ENCODE data around the gene ERC1. TPM values are rescaled to one million over a fixed set of nuclear protein-coding genes. Genes with fewer than 3 reads are reported as not detected.

The ERC1 gene
- total RNA-seq, 1 experiment from 2014 or later, result 40.4 TPM

GRCh38 chr12:1170411-1170810, 179.4 kb downstream of the ERC1 start:
- no peaks in the 10 kb centered on the region for H3K9me3 ChIP-seq (ENCODE audit: control insufficient read depth, insufficient read depth, low read depth, low read length)
- H3K36me3 ChIP-seq (ENCODE audit: control insufficient read depth, insufficient read depth, low read length), result no peaks in the 10 kb centered on the region
- in situ Hi-C loops (cut with HindIII; ENCODE audit: low pct_unique_long_range_greater_than_20kb, low sequenced_read_pairs) (no loop called here), intact Hi-C loops (cut with micrococcal nuclease; ENCODE audit: unreplicated experiment) (no loop called here)
- H3K4me1 ChIP-seq (ENCODE audit: control insufficient read depth, insufficient read depth, low read length), result no peaks in the 10 kb centered on the region
- POLR2A ChIA-PET, result no interaction called here
- TF ChIP-seq, protein P1, sequence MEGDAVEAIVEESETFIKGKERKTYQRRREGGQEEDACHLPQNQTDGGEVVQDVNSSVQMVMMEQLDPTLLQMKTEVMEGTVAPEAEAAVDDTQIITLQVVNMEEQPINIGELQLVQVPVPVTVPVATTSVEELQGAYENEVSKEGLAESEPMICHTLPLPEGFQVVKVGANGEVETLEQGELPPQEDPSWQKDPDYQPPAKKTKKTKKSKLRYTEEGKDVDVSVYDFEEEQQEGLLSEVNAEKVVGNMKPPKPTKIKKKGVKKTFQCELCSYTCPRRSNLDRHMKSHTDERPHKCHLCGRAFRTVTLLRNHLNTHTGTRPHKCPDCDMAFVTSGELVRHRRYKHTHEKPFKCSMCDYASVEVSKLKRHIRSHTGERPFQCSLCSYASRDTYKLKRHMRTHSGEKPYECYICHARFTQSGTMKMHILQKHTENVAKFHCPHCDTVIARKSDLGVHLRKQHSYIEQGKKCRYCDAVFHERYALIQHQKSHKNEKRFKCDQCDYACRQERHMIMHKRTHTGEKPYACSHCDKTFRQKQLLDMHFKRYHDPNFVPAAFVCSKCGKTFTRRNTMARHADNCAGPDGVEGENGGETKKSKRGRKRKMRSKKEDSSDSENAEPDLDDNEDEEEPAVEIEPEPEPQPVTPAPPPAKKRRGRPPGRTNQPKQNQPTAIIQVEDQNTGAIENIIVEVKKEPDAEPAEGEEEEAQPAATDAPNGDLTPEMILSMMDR (IDR thresholded peaks at IDR 0.05), result no peak
- TF ChIP-seq REST (IDR thresholded peaks at IDR 0.05; ENCODE audit: insufficient read depth in 1 of 2, low read depth in 2 of 2, low read length in 1 of 2) (no peak), TCF7L2 (IDR thresholded peaks at IDR 0.05; ENCODE audit: low read depth, low read length) (no peak), SIN3A (IDR thresholded peaks at IDR 0.05; ENCODE audit: borderline replicate concordance, insufficient read depth, low read depth, low read length) (no peak), POLR2AphosphoS5 (IDR thresholded peaks at IDR 0.05; ENCODE audit: low read depth, low read length) (no peak)
- DNase-seq (ENCODE audit: low read depth, low spot score) (no peak), ATAC-seq (no peak)
- BruUV-seq (replicated peaks), result no TSS peak
- H3K4me3 ChIP-seq (ENCODE audit: low read depth in 2 of 2, low read length in 2 of 2), result no peak overlapping the region
- no peaks in the 10 kb centered on the region for H3K27me3 ChIP-seq (ENCODE audit: control insufficient read depth, insufficient read depth, low read length)
- H3K27ac ChIP-seq (ENCODE audit: low read length), result no peak overlapping the region
- CTCF ChIA-PET, result no interaction called here

DNA sequence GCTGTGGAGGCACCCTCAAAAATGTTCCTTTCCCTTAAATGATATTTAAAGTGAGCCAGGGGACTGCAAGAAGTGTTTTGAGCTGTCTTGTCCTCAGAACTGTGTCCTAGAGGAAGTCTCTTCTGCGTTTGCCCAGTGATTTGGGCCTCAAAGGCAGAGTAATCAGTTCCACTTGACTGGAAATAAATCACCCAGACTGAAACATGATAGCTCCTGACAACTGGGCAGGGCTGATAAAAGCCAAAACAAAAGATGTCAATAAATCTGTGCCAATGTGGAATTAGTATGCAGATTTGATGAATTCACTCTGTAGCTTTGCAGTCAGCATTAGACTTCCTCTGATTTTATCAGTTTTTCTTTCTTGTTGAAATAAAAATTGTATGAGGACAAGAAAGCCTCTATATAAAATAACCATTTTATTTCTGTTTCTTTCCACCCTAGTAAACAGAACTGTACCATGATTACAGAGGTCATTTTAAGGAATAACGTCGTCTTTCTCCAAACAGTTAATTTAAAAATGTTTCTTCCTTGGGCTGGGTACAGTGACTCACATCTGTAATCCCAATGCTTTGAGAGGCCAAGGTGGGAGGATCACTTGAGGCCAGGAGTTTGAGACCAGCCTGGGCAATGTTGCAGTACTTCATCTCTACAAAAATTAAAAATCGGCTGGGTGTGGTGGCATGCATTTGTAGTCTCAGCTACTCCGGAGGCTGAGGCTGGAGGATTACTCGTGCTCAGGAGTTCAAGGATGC, 180.8 kb downstream of the ERC1 start:
- no peak for ATAC-seq
- H3K27me3 ChIP-seq (ENCODE audit: control insufficient read depth, insufficient read depth, low read length), result no peaks in the 10 kb centered on the region
- CTCF ChIA-PET, result no interaction called here
- POLR2A ChIA-PET, result interaction anchor here (0.8 kb wide), 1 partner anchor 10 kb away, joined by 4 read pairs; no protein-coding TSS in a partner anchor
- H3K4me3 ChIP-seq (ENCODE audit: low read depth in 2 of 2, low read length in 2 of 2), result no peak overlapping the region
- no peaks in the 10 kb centered on the region for H3K36me3 ChIP-seq (ENCODE audit: control insufficient read depth, insufficient read depth, low read length)
- in situ Hi-C loops (cut with HindIII; ENCODE audit: low pct_unique_long_range_greater_than_20kb, low sequenced_read_pairs), result no loop called here
- H3K9me3 ChIP-seq (ENCODE audit: control insufficient read depth, insufficient read depth, low read depth, low read length), result no peaks in the 10 kb centered on the region
- no peak overlapping the region for H3K27ac ChIP-seq (ENCODE audit: low read length)
- BruUV-seq (replicated peaks), result no TSS peak
- intact Hi-C loops (cut with micrococcal nuclease; ENCODE audit: unreplicated experiment), result no loop called here
- H3K4me1 ChIP-seq (ENCODE audit: control insufficient read depth, insufficient read depth, low read length), result no peaks in the 10 kb centered on the region
- no peak for TF ChIP-seq REST (IDR thresholded peaks at IDR 0.05; ENCODE audit: insufficient read depth in 1 of 2, low read depth in 2 of 2, low read length in 1 of 2)
- TF ChIP-seq, protein P1 (IDR thresholded peaks at IDR 0.05), result no peak
- no peak for TF ChIP-seq SIN3A (IDR thresholded peaks at IDR 0.05; ENCODE audit: borderline replicate concordance, insufficient read depth, low read depth, low read length)
- TF ChIP-seq TCF7L2 (IDR thresholded peaks at IDR 0.05; ENCODE audit: low read depth, low read length), result no peak
- TF ChIP-seq POLR2AphosphoS5 (IDR thresholded peaks at IDR 0.05; ENCODE audit: low read depth, low read length), result no peak
- DNase-seq (ENCODE audit: low read depth, low spot score), result no peak
